PC-3 (cell line): ENCODE data around the gene PAX5. TPM values are rescaled to one million over a fixed set of nuclear protein-coding genes. Genes with fewer than 3 reads are reported as not detected.

Experiments used
- ATAC-seq: fragments of 200-7000 bp; cut with Tn5 transposase; 2 replicates; pipeline ENCODE4 v1.9.1; 2020; ENCODE audit warnings: mild to moderate bottlenecking, moderate library complexity
- BruUV-seq: library from RNA; stranded (reverse); fragments of 400-500 nt; replicated peaks from 2 replicates; lab custom pipeline; 2021; lab: Mats Ljungman, UMichigan
- CTCF ChIA-PET: fragments of 300-600 bp; sonication (Branson Sonifier 250); formaldehyde crosslinking; loops from one replicate; lab custom pipeline; 2022; ENCODE audit warnings: antibody characterized with exemption; lab: Charles Lee
- POLR2A ChIA-PET: fragments of 300-600 bp; sonication (Branson Sonifier 250); formaldehyde crosslinking; loops from one replicate; lab custom pipeline; 2022; ENCODE audit warnings: antibody characterized with exemption; ENCODE audit not compliant: unreplicated experiment; lab: Charles Lee
- DNase-seq: peaks from one replicate; pipeline ENCODE4 v3.0.0-alpha.2; 2015
- H2AFZ ChIP-seq: fragments of 300-600 bp; sonication (generic); 2 replicates; pipeline ENCODE4 v1.6.0; 2016; ENCODE audit warnings: antibody characterized with exemption, low read length
- H3F3A ChIP-seq: fragments of 300-600 bp; sonication (generic); one replicate; pipeline ENCODE4 v1.6.0; 2017; ENCODE audit warnings: antibody characterized with exemption, low read length, control low read depth, mild to moderate bottlenecking; ENCODE audit not compliant: unreplicated experiment
- H3K27ac ChIP-seq: fragments of 300-600 bp; sonication (generic); 2 replicates; pipeline ENCODE4 v1.5.1; 2016; ENCODE audit warnings: mild to moderate bottlenecking, low read length
- H3K27me3 ChIP-seq: fragments of 300-600 bp; sonication (generic); 2 replicates; pipeline ENCODE4 v1.6.1; 2016; ENCODE audit warnings: low read length, mixed read lengths
- H3K36me3 ChIP-seq: fragments of 300-600 bp; sonication (generic); 2 replicates; pipeline ENCODE4 v1.6.1; 2016; ENCODE audit warnings: low read depth, mixed run types, low read length, mixed read lengths
- H3K4me1 ChIP-seq: fragments of 300-600 bp; sonication (generic); 2 replicates; pipeline ENCODE4 v1.5.1; 2016; ENCODE audit warnings: low read length; ENCODE audit not compliant: insufficient read depth
- H3K4me2 ChIP-seq: fragments of 300-600 bp; sonication (generic); 2 replicates; pipeline ENCODE4 v1.6.0; 2016; ENCODE audit warnings: low read length
- H3K4me3 ChIP-seq: fragments of 300-600 bp; sonication (generic); 2 replicates; pipeline ENCODE4 v1.5.1; 2016; ENCODE audit warnings: mild to moderate bottlenecking, low read length, mixed read lengths
- H3K79me2 ChIP-seq: fragments of 300-600 bp; sonication (generic); 2 replicates; pipeline ENCODE4 v1.6.1; 2017; ENCODE audit warnings: low read length, mixed read lengths
- H3K9ac ChIP-seq: fragments of 300-600 bp; sonication (generic); 2 replicates; pipeline ENCODE4 v1.6.0; 2016; ENCODE audit warnings: mild to moderate bottlenecking, low read length
- H3K9me2 ChIP-seq: fragments of 300-600 bp; sonication (generic); replicated peaks from 2 replicates; pipeline ENCODE4 v1.6.1; 2016; ENCODE audit warnings: mixed run types, low read length, mixed read lengths
- H3K9me3 ChIP-seq: fragments of 300-600 bp; sonication (generic); 2 replicates; pipeline ENCODE4 v1.6.1; 2016; ENCODE audit warnings: low read length, mixed read lengths
- H4K20me1 ChIP-seq: fragments of 300-600 bp; sonication (generic); 2 replicates; pipeline ENCODE4 v1.6.1; 2016; ENCODE audit warnings: low read length, mixed read lengths
- CTCF ChIP-seq: fragments of 300-600 bp; sonication (generic); conservative IDR thresholded peaks from 2 replicates; pipeline ENCODE4 v1.5.1; 2017; ENCODE audit warnings: antibody characterized with exemption, low read depth, mild to moderate bottlenecking, low read length
- EZH2 ChIP-seq: fragments of 300-600 bp; sonication (generic); IDR thresholded peaks from one replicate; pipeline ENCODE4 v1.6.1; 2017; ENCODE audit warnings: antibody characterized with exemption, mild to moderate bottlenecking, low read length; ENCODE audit not compliant: unreplicated experiment
- EZH2phosphoT487 ChIP-seq: fragments of 300-600 bp; sonication (generic); IDR thresholded peaks from 2 replicates; pipeline ENCODE4 v1.6.1; 2018; ENCODE audit warnings: mild to moderate bottlenecking, antibody characterized with exemption, low read length, borderline replicate concordance
- intact Hi-C: fragments of 100-400 bp; cut with micrococcal nuclease; formaldehyde crosslinking; loops from 2 replicates; pipeline ENCODE4 v1.9.0; 2023
- total RNA-seq: library from RNA; depleted of rRNA; stranded (reverse); fragments of >200 nt; gene quantifications from 2 replicates; pipeline ENCODE4 v1.2.3, GENCODE V29; 2014

Gene PAX5
- total RNA-seq, 1 experiment from 2014 or later, result not detected

- intact Hi-C loops, result no loop called here
- DNase-seq, result no peak
- no peak overlapping the region for H3K9ac ChIP-seq
- no peaks in the 10 kb centered on the region for H3F3A ChIP-seq
- no peaks in the 10 kb centered on the region for H3K79me2 ChIP-seq
- no peaks in the 10 kb centered on the region for H4K20me1 ChIP-seq
- no peak overlapping the region for H3K4me3 ChIP-seq
- no peaks in the 10 kb centered on the region for H3K4me1 ChIP-seq
- no peak overlapping the region for H3K27ac ChIP-seq
- no peaks in the 10 kb centered on the region for H3K9me2 ChIP-seq
- CTCF ChIA-PET, result interaction anchor here (0.6 kb wide), 1 partner anchor 44 kb away, joined by 5 read pairs; no protein-coding TSS in a partner anchor
- H3K27me3 ChIP-seq, result peaks cover 14% of the 10 kb centered on the region
- TF ChIP-seq CTCF (no peak), EZH2 (no peak), EZH2phosphoT487 (no peak)
- no peak overlapping the region for H2AFZ ChIP-seq
- POLR2A ChIA-PET, result no interaction called here
- BruUV-seq, result no TSS peak
- H3K4me2 ChIP-seq, result no peak overlapping the region
- ATAC-seq, result no peak
- H3K36me3 ChIP-seq, result no peaks in the 10 kb centered on the region
- no peaks in the 10 kb centered on the region for H3K9me3 ChIP-seq
Measured at GRCh38 chr9:37038943-37039464, 4.9 kb upstream of the PAX5 start.

GRCh38 chr9:37038302-37038942 is 4.4 kb upstream of the PAX5 start:
- H3F3A ChIP-seq, result no peaks in the 10 kb centered on the region
- no peak for TF ChIP-seq CTCF
- no peak for TF ChIP-seq EZH2
- no peak overlapping the region for H3K27ac ChIP-seq
- H3K36me3 ChIP-seq, result no peaks in the 10 kb centered on the region
- no peaks in the 10 kb centered on the region for H3K4me1 ChIP-seq
- H4K20me1 ChIP-seq, result no peaks in the 10 kb centered on the region
- DNase-seq (no peak), ATAC-seq (no peak)
- no peaks in the 10 kb centered on the region for H3K9me3 ChIP-seq
- H3K79me2 ChIP-seq, result no peaks in the 10 kb centered on the region
- BruUV-seq, result no TSS peak
- POLR2A ChIA-PET, result no interaction called here
- intact Hi-C loops, result no loop called here
- H3K4me2 ChIP-seq, result no peak overlapping the region
- CTCF ChIA-PET, result interaction anchor here (0.6 kb wide), 1 partner anchor 44 kb away, joined by 5 read pairs; no protein-coding TSS in a partner anchor
- peaks cover 14% of the 10 kb centered on the region for H3K27me3 ChIP-seq
- H3K9ac ChIP-seq, result no peak overlapping the region
- H3K4me3 ChIP-seq, result no peak overlapping the region
- H2AFZ ChIP-seq, result no peak overlapping the region
- no peaks in the 10 kb centered on the region for H3K9me2 ChIP-seq
